GM19452 (cell line): ENCODE data around the gene CADM1.

Source experiments
- ATAC-seq: cut with Tn5 transposase; IDR thresholded peaks from one replicate; pipeline ENCODE4 v1.9.1; 2021; ENCODE audit not compliant: unreplicated experiment

Gene CADM1

DNA sequence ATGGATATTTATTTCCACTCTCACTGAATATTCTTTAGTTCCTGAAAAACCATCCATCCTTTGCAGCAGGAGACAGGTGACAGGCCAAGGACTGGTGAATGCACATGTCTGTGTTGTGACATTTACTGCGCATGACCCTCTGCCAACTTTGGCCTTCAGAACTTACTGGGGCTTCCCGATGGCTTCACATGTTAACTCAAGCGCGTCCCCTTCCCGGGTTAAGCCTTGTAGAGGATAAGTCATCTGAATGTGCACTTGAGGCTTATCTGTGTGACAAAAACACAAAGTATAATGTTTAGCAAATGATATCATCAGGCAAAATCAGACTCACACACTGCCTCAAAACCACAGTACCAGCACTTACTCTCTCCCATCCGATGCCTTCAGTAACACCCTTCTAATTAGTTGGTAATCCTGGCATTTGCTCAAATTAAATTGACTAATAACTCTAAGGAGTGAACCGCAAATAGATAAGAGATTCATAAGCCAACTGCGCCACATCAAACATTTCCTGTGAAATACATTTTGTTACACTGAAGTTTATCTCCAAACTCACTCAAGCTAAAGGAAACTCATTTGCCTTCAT lies 286.4 kb downstream of the CADM1 start:
- no peak for ATAC-seq

DNA sequence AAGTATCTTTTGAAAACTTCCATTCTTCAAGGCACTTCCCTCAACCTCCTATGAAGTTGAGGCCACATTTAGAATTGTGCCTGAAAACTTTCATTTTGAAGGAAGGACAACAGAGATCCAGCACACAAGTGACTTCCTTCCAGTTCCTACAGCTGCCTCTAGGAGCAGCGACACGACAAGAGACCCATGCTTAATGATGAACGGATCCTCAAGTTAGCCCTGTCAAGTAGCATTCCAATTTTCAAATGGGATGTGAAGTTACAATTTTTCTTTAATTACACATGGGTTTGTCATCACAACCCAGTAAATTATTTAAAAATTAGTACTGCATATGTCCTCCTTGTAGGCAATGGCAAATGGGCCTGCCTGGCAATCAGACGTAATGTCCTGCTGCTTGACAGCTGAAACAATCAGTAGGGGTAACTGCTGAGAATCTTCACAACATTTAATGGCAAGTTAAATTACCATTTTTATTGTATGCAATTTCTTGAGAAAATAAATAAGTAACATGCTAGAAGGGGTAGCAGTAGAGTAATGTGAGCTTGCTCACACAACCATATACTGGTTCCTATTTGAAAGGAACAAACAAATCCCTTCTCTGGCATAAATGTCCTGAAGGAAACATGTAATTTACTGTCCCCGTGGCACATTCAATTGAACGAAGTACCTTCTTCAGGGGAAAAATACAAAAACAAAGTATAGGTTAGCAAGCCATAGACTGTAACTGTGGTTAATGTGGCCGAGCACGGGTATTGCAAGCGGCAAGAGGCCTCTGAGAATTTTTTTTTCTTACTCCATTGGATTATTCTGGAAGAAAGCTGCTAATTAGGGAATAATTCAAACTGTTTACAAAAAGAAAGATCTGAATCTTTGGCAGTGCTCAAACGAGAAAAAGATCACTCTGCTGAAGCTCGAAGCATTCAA lies 288.3 kb downstream of the CADM1 start:
- ATAC-seq = no peak

- no peak for ATAC-seq
Measured at GRCh38 chr11:115214644-115215234, 289.5 kb downstream of the CADM1 start.

DNA sequence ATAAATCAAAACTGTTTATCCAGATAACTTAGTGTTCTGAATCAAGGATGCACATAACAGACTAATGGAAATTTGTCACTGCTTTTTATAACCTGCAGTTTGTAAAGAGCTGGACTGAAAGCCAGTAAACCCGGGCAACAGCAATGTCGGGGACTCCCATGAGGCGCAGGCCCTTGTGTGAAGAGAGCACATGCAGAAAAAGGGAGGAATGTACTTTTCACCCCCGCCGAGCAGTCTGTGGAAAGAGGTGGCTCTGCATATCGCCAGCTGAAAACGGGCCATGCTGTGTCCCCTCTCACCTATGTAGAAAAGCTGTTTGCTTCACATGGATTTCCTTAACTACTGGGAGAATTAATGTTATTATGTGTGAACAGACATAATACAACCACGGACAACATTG lies 291.2 kb downstream of the CADM1 start:
- no peak for ATAC-seq

DNA sequence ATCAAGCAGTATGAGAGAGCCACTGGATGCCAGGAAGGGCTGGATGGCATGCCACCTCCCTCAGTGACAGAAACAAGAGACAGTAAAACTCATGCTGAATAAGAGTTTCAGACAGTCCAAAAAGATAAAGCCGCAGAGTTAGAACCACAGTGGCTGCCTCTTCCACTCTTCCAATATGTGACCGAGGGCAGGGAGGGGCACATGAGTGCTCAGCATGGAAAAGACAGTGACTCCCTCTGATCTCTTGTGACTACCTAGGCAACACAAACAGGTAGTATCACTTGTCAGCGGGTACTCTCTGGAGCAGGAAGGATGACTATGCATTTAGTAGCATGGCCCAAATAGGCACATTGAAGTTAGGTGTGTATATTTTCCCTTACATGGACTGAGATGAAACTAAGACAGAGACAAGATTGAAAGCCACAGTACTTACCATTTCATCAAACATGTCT lies 295.4 kb downstream of the CADM1 start:
- ATAC-seq = no peak

GRCh38 chr11:115207916-115208315 lies 296.3 kb downstream of the CADM1 start:
- no peak for ATAC-seq

- ATAC-seq = no peak
Measured at GRCh38 chr11:115207166-115207591, 297.0 kb downstream of the CADM1 start.

DNA sequence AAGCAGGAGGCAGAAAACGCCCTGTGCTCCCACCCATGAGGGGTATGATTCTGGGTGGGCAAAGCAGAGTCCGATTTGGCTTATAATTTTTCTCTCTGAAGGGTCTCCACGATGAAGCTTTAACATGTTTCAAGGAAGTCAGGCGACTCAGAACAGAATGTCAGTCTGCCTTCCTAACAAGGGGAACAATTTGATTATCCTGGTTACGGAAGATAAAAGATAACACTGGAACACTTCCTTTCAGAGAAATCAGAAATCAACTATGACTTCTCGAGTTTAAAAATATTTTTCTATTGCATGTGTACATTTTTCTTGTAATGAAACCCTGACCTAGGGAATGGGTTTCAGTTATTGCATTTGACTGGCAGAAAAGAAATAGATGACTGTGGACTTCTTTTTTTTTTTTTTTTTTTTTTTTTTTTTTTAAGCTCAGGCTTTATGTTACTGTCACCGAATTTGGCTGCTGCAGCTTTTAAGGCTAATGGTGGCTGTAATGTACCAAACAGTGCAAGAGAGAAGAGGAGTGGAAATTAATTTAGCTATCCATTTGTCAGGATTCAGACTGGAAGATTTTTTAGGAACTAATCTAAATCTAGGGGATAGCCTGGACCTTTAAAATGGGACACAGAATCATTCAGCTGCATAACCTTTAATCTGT lies 297.7 kb downstream of the CADM1 start:
- no peak for ATAC-seq

- no peak for ATAC-seq
Measured at GRCh38 chr11:115202900-115203552, 301.2 kb downstream of the CADM1 start.

DNA sequence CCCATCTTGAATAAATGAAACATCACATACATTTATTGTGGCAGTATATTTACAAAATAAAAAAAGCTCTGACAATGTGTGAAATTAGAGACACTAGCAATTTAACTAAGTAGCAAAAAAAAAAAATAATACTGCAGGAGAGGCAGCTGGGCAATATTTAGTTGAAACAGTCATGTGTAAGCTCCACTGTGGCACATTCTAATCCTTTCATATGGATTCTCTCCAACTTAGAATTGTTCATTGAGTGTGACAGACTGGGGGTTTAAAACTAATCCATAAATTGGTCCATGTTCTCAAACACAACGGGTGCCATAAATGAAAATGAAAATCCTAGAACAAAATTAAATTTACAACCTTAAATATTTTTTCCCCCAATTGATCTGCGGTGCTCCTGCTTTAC lies 302.1 kb downstream of the CADM1 start:
- no peak for ATAC-seq

DNA sequence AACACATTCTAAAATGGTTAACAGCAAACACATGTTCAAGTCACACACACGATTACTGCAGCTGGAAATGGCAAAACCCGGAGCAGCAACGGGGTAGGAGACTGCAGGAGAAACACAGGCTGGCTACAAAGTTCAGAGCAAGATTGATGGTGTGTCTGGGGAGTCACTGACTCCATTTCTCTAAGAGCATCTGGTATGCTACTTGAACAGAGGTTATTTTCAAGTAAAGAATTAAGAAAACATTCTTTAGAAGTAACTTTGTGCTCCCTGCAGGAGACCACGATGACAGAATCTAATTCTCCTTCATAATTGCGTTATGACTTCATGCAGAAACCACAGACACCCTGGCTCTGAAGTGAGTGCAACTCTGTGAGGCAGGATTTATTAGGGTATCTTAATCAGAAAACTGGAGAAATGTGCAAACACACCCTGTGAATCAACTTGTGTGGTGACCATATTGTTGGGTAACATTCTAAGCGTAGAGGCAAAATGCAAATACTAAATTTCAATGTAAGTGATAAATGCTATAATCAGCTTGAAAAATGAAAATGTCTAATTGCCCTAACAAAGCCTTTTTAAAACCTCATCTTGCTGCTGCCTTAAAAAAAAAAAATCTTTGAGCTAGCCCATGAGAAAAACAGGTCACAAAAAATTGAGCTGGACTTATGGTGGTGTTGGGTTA lies 303.0 kb downstream of the CADM1 start:
- no peak for ATAC-seq

DNA sequence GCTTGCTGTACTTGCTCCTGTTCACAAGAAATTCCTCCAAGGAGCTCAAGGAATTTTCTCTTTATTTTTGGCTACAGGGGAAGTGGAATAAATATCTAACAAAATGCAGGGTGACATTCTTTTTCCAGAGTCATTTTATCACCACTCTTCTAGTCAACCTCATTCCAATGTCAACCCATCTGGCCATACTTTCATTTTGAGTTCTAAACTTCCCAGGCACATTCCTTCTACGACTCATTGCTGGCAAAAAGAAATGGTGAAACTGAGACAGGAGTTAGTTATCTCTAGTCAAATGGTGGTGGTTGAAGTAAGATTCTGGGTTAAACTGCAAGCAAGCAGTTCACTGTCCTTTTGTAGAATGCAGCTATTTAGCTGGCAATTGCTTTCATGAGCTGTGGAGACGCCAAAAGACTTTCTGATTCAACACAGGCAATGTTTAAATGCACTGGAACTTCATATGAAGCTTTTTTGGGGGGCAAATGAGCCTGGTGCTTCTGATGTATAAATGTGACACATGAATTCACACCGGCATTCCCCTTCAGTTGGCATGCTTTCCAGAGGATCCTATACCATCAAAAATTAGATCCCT lies 304.6 kb downstream of the CADM1 start:
- no peak for ATAC-seq

- ATAC-seq = no peak
Measured at GRCh38 chr11:115198321-115198741, 305.9 kb downstream of the CADM1 start.

- ATAC-seq = no peak
Measured at GRCh38 chr11:115197433-115197832, 306.8 kb downstream of the CADM1 start.

GRCh38 chr11:115197031-115197430 lies 307.2 kb downstream of the CADM1 start:
- no peak for ATAC-seq

GRCh38 chr11:115194802-115195110 lies 309.5 kb downstream of the CADM1 start:
- ATAC-seq = peak; percentile 46

- ATAC-seq = peak; percentile 84
Measured at GRCh38 chr11:115193914-115194801, 310.1 kb downstream of the CADM1 start.

DNA sequence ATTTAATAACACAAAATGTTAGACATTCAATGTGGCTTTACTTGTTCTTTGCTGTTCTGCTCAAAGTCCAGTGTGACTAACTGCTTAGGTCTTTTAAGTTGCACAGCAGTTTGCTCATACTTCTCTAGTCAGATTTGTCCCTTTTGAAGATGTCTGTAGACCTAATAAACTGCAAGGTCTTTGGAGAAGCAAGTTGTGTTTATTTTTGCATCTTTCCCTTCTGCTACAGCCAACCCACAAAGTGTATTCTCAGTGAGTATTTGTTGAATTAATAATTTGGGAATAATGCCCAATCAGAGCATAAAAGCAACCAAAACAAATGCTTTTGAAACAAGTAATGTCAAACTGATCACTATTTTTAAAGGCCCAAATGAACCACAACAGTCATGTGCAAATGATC lies 312.5 kb downstream of the CADM1 start:
- no peak for ATAC-seq

DNA sequence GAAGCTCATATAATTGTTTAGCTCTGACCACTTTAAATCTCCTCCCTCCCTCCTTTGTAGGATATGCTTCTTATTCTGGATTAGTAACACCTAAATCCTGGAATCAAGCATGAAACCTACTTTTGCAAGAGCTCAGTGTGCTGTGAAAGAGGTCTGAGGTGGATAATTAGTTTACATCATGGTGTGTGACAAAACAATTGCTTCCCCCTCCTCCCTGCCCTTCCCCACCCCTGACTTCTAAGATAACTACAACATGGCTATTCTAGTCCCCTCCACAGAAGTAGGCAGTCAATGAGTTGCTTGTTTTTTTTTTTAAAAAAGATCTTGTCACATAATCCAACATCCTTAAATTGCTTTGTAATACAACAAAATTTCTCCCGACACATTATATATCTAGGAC lies 314.0 kb downstream of the CADM1 start:
- no peak for ATAC-seq
